MV-4-11 (cell line): Measurements from ENCODE around the gene RXRB.

Experiments used
- DNase-seq: peaks from one replicate; lab custom pipeline; 2025; lab: John Stamatoyannopoulos, UW

The RXRB gene

GRCh38 chr6:33176906-33177305, 23.6 kb downstream of the RXRB start:
- no peak for DNase-seq

- no peak for DNase-seq
These were observed 24.9 kb downstream of the RXRB start for GRCh38 chr6:33175436-33176069.

- no peak for DNase-seq
These were observed 25.7 kb downstream of the RXRB start for GRCh38 chr6:33174784-33175183.

- DNase-seq = no peak
These were observed 26.8 kb downstream of the RXRB start for GRCh38 chr6:33173535-33174180.

- no peak for DNase-seq
These were observed 27.6 kb downstream of the RXRB start for GRCh38 chr6:33172688-33173534.

- no peak for DNase-seq
These were observed 28.4 kb downstream of the RXRB start for GRCh38 chr6:33171880-33172687.

- no peak for DNase-seq
These were observed 29.2 kb downstream of the RXRB start for GRCh38 chr6:33171016-33171879.

- no peak for DNase-seq
These were observed 30.1 kb downstream of the RXRB start for GRCh38 chr6:33170176-33171015.

GRCh38 chr6:33169291-33170175, 30.9 kb downstream of the RXRB start:
- no peak for DNase-seq

GRCh38 chr6:33168639-33169038, 31.8 kb downstream of the RXRB start:
- no peak for DNase-seq

- DNase-seq = no peak
These were observed 32.2 kb downstream of the RXRB start for GRCh38 chr6:33168284-33168601.

- no peak for DNase-seq
These were observed 32.8 kb downstream of the RXRB start for GRCh38 chr6:33167374-33168283.

GRCh38 chr6:33166811-33167210, 33.7 kb downstream of the RXRB start:
- DNase-seq = no peak

- DNase-seq = no peak
These were observed 34.1 kb downstream of the RXRB start for GRCh38 chr6:33166363-33166762.

GRCh38 chr6:33165581-33166258, 34.7 kb downstream of the RXRB start:
- no peak for DNase-seq

GRCh38 chr6:33164665-33165373, 35.6 kb downstream of the RXRB start:
- no peak for DNase-seq

- DNase-seq = no peak
These were observed 36.3 kb downstream of the RXRB start for GRCh38 chr6:33164176-33164575.
